ENCODE data around the gene STXBP6.

Gene STXBP6

GRCh38 chr14:24820616-24821015 lies 229.3 kb downstream of the STXBP6 start:
- H3K27ac ChIP-seq, result no peak overlapping the region
- no peak for TF ChIP-seq CTCF (conservative IDR thresholded peaks at IDR 0.05)
- TF ChIP-seq ZFX (IDR thresholded peaks at IDR 0.05), result no peak

- TF ChIP-seq CTCF (conservative IDR thresholded peaks at IDR 0.05) (no peak), ZFX (IDR thresholded peaks at IDR 0.05) (no peak)
- no peak overlapping the region for H3K27ac ChIP-seq
Measured at GRCh38 chr14:24818823-24819341, 231.1 kb downstream of the STXBP6 start.

DNA sequence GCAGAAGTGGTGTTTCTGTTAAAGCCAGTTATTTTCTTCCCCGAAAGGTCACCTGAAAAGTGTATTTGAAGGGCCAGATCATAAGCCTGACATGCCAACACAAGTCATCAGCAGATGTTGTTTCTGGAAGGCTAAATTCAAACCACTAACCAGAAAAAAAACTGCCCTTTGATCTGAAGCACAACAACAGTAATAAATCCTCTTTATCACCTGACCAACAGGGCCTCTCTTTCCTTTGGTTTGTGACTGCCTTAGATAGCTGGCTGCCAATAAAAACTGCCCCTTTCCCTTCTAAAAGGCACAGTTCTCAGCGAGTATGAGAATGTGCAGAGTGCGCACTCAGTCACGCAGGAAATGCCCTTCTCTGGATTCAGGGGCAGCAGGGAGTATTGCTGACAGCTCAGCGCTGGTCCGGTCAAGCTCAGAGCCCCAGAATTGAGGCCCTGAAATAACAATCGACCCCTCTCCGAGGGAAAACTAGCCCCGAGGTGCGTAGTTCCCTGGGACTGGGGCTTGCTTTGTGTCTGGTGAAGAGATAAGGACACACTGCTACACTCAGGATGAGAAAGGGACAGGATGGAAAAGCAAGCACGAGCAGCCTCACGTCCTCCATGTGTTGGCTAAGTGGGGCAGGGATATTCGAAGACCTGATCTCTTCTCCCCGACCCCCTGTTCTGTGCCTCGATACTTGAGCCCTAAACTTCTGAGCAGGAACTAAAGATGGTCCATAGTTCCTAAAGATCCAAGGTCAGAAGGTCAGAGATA lies 231.7 kb downstream of the STXBP6 start:
- TF ChIP-seq CTCF (conservative IDR thresholded peaks at IDR 0.05), result peak; percentile 22
- no peak for TF ChIP-seq ZFX (IDR thresholded peaks at IDR 0.05)
- no peak overlapping the region for H3K27ac ChIP-seq

DNA sequence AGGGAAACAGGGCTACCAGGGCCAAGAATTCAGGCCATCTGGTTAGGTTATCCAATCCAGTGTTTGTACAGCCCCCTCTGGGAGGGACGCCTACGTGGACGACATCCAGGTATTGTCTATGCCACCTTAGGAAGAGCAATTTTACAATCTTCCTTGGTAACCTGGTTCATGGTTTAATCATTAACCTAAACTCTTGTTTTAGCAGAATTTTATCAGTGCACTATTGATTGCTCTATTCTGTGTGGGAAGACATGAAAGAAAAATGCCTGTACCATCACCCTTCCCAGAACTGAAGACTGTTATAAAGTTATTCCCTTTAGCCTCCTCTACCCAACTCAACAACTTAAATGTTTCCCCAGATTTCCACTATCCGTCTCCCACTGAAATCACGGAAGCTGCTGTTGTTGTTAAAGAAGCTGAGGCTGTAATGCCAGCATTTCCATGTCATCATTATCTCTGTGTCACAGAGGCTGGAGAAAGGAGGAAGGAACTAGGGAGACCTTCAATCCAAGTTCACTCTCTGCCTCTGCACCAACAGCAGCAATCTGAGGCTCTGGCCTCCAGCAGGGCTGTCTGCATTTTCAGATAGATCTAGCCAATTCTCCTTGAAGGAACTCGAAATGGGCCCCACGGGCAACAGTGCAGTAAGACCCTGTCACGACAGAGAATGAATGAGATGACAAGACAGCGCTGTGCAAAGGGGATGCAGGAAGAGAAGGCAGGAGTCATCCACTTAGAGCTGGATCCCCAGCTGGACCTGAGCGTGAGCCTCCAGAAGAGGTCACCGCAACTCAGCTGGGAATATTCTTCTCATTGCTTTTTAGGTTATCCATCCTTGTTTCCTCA lies 232.5 kb downstream of the STXBP6 start:
- no peak for TF ChIP-seq ZFX (IDR thresholded peaks at IDR 0.05)
- peak; percentile 49 for TF ChIP-seq CTCF (conservative IDR thresholded peaks at IDR 0.05)
- no peak overlapping the region for H3K27ac ChIP-seq

GRCh38 chr14:24816929-24817211 lies 233.1 kb downstream of the STXBP6 start:
- no peak overlapping the region for H3K27ac ChIP-seq
- TF ChIP-seq CTCF (conservative IDR thresholded peaks at IDR 0.05), result no peak
- no peak for TF ChIP-seq ZFX (IDR thresholded peaks at IDR 0.05)

- TF ChIP-seq CTCF (conservative IDR thresholded peaks at IDR 0.05) (no peak), ZFX (IDR thresholded peaks at IDR 0.05) (no peak)
- no peak overlapping the region for H3K27ac ChIP-seq
Measured at GRCh38 chr14:24816011-24816928, 233.7 kb downstream of the STXBP6 start.

Data from C4-2B (cell line).